Measurements from ENCODE around the gene DHRSX. TPM values are rescaled to one million over a fixed set of nuclear protein-coding genes. Genes with fewer than 3 reads are reported as not detected.

The DHRSX gene
- total and polyA plus RNA-seq, 12 donors = 6.4 to 68.6 (median 27.7) TPM

- Histone ChIP-seq H3K36me3 (replicated peaks in 1 of 2) (no peaks in the 10 kb centered on the region), H3K4me3 (no peak overlapping the region), H3K9me3 (replicated peaks in 1 of 3) (no peaks in the 10 kb centered on the region), H3K27ac (no peak overlapping the region), H3K27me3 (no peaks in the 10 kb centered on the region), H3K4me1 (replicated peaks in 1 of 2) (no peaks in the 10 kb centered on the region)
- TF ChIP-seq POLR2A (IDR thresholded peaks at IDR 0.05) (no peak), CTCF (IDR thresholded peaks at IDR 0.05) (no peak)
- no peak for DNase-seq
- intact Hi-C loops (cut with DNase I) = no loop called here
- WGBS, 4 donors = 58 to 76% (median 74%) methylated on average over 5 to 6 of the region's 6 CpGs
Observed at GRCh38 chrX:2517055-2517454, 16.3 kb upstream of the DHRSX start.

GRCh38 chrX:2516623-2517022, 15.8 kb upstream of the DHRSX start:
- TF ChIP-seq POLR2A (IDR thresholded peaks at IDR 0.05) (no peak), CTCF (IDR thresholded peaks at IDR 0.05) (no peak)
- intact Hi-C loops (cut with DNase I) = no loop called here
- H3K27ac ChIP-seq = no peak overlapping the region
- DNase-seq = no peak
- no peak overlapping the region for H3K4me3 ChIP-seq
- H3K4me1 ChIP-seq (replicated peaks in 1 of 2) = no peaks in the 10 kb centered on the region
- 80 to 92% (median 85%) methylated on average over 5 of the region's 5 CpGs for WGBS, 4 donors
- no peaks in the 10 kb centered on the region for H3K36me3 ChIP-seq (replicated peaks in 1 of 2)
- no peaks in the 10 kb centered on the region for H3K27me3 ChIP-seq
- no peaks in the 10 kb centered on the region for H3K9me3 ChIP-seq (replicated peaks in 1 of 3)

GRCh38 chrX:2514131-2514530, 13.4 kb upstream of the DHRSX start:
- TF ChIP-seq CTCF (IDR thresholded peaks at IDR 0.05) (no peak), POLR2A (IDR thresholded peaks at IDR 0.05) (no peak)

GRCh38 chrX:2513121-2513664, 12.4 kb upstream of the DHRSX start:
- Histone ChIP-seq H3K9me3 (replicated peaks in 1 of 3) (no peaks in the 10 kb centered on the region), H3K27ac (no peak overlapping the region), H3K36me3 (replicated peaks in 1 of 2) (no peaks in the 10 kb centered on the region), H3K4me3 (no peak overlapping the region), H3K27me3 (no peaks in the 10 kb centered on the region), H3K4me1 (replicated peaks in 1 of 2) (no peaks in the 10 kb centered on the region)
- intact Hi-C loops (cut with DNase I) = no loop called here
- WGBS, 4 donors = 64 to 89% (median 78%) methylated on average over 6 of the region's 6 CpGs
- no peak for DNase-seq
- no peak for TF ChIP-seq CTCF (IDR thresholded peaks at IDR 0.05)
- TF ChIP-seq POLR2A (IDR thresholded peaks at IDR 0.05) = no peak

More at GRCh38 chrX:2514131-2514530, 13.4 kb upstream of the DHRSX start:
- Histone ChIP-seq H3K9me3 (replicated peaks in 1 of 3) (no peaks in the 10 kb centered on the region), H3K27me3 (no peaks in the 10 kb centered on the region), H3K4me1 (replicated peaks in 1 of 2) (no peaks in the 10 kb centered on the region), H3K36me3 (replicated peaks in 1 of 2) (no peaks in the 10 kb centered on the region), H3K27ac (no peak overlapping the region), H3K4me3 (no peak overlapping the region)
- no peak for DNase-seq
- intact Hi-C loops (cut with DNase I) = no loop called here
- 32 to 46% (median 45%) methylated on average over 5 of the region's 5 CpGs for WGBS, 4 donors

All from adrenal gland (tissue), 12 donors.